H54 (cell line): ENCODE measurements around the gene MLF1.
A peak's percentile ranks its signal among the peaks of the same experiment; 100 is the strongest.

ENCODE experiments used
- DNase-seq: peaks from one replicate; pipeline ENCODE4 v3.0.0; 2011; ENCODE audit warnings: low spot score, mixed read lengths; ENCODE audit not compliant: insufficient read length
- FAIRE-seq: peaks from 3 replicates; lab custom pipeline; 2011; peaks lifted over from hg19 to GRCh38; lab: Jason Lieb, UNC
- POLR2A ChIP-seq: IDR thresholded peaks from 2 replicates; pipeline ENCODE4 v1.6.1; 2011; ENCODE audit warnings: low read depth, mild to moderate bottlenecking, low read length

Gene MLF1

GRCh38 chr3:158562674-158563073 is 8.3 kb upstream of the MLF1 start:
- DNase-seq (no peak), FAIRE-seq (no peak)
- TF ChIP-seq POLR2A, result no peak

GRCh38 chr3:158563076-158563475 is 7.9 kb upstream of the MLF1 start:
- FAIRE-seq (no peak), DNase-seq (no peak)
- TF ChIP-seq POLR2A, result no peak

DNA sequence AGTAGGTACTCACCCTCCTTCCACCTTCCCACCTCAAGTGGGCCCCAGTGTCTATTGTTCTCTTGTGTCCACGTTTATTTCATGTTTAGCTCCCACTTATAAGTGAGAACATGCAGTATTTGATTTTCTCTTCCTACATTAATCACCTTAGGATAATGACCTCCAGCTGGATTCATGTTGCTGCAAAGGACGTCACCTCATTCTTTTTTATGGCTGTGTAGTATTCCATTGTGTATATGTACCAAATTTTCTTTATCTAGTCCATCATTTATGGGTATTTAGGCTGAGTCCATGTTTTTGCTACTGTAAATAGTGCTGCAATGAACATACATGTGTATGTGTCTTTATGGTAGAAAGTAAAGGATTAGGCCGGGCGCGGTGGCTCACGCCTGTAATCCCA is 5.9 kb upstream of the MLF1 start:
- TF ChIP-seq POLR2A, result no peak
- FAIRE-seq, result no peak
- no peak for DNase-seq

- FAIRE-seq, result no peak
- no peak for DNase-seq
- TF ChIP-seq POLR2A, result no peak
Observed at GRCh38 chr3:158568784-158569183, 2.2 kb upstream of the MLF1 start.

DNA sequence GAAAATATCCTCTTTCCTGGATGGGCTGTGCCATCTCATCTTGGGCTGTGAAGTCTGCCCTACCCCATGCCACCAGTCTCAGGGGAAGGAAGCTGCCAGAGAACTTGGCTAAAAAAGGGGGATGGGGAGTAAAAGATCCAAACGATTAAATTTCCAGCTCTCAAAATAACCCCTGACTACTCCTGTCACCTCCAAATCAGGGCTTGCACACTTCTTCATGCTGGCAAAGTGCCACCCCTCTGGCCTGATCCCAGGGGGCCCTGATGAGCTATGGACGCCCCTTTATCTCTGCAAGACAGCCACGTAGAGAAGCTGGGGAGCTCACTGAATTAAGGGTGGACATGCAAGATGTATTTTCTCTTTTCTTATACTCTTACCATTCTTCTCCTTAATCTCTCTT is 1.2 kb upstream of the MLF1 start:
- no peak for FAIRE-seq
- DNase-seq, result no peak
- TF ChIP-seq POLR2A, result no peak

GRCh38 chr3:158571969-158572765 is 1.2 kb downstream of the MLF1 start:
- FAIRE-seq (no peak), DNase-seq (no peak)
- TF ChIP-seq POLR2A, result no peak

DNA sequence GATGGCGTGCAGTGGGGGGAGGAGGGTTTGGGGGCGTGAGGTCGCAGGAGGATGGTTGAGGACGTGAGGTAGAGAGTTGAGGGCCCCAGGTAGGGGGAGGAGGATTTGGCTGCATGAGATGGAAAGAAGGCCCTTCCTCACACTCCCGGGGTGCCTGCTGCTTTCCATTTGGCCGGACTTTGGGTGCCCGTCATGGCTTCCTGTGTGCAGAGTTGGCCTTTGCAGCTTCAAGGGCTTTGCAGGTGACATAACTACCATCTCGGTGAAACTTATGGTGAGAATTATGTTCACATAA is 1.7 kb downstream of the MLF1 start:
- no peak for TF ChIP-seq POLR2A
- FAIRE-seq (no peak), DNase-seq (no peak)

- no peak for TF ChIP-seq POLR2A
- FAIRE-seq (no peak), DNase-seq (no peak)
Observed at GRCh38 chr3:158573714-158574113, 2.7 kb downstream of the MLF1 start.

DNA sequence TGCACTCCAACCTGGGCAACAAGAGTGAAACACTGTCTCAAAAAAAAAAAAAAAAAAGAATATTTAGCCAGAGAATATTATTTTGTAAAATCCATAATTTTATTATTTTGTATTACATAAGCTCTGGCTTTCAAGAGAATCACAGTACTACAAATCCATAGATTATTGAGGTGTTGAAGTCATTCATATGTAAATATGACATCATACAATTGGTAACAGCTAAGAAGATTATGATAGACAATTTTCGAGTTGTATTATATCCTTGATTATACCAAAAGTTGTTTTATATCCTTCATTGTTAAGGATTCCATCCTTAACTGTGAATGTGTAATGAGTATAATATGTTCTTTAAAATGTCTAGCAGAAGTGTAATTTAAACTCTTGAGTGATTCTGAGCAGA is 3.7 kb downstream of the MLF1 start:
- FAIRE-seq, result no peak
- TF ChIP-seq POLR2A, result no peak
- DNase-seq, result no peak

GRCh38 chr3:158590223-158590622 is 19.2 kb downstream of the MLF1 start:
- no peak for DNase-seq
- peak; percentile 57 for FAIRE-seq
- TF ChIP-seq POLR2A, result no peak

DNA sequence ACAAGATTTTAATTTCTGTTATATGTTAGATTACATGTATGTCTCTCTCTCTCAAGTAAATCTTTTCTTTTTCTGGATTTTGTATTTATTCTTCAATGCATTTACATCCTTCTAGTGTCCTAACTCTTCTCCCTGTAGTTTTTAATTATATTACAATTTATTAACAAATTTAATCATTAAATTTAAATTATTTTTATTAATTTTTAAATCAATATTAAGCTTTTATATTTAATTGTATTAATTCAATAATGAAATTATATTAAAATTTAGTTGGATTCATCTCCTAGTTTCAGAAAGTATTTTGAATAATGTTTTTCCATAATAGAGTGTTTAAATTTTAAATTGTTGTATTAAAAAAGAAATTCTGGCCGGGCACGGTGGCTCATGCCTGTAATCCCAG is 29.8 kb downstream of the MLF1 start:
- FAIRE-seq (no peak), DNase-seq (no peak)
- no peak for TF ChIP-seq POLR2A

DNA sequence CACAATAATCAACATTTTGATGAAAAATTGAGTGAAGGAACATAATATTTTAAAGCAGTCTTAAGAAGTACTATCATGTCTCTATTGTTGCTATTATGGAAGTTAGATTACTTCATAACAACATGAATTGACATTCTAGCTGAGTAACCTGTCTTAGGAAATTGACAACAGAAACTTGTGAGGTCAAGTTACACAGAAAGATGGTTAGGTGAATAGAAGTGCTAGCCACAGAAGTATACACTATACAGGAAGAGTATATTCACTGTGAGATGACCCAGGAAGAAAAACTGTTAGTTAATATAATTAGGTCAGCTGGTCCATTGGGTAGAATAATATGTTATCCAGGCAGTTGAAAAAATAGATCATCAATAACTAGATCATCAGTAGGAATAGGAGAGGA is 31.2 kb downstream of the MLF1 start:
- TF ChIP-seq POLR2A, result no peak
- DNase-seq (no peak), FAIRE-seq (no peak)

DNA sequence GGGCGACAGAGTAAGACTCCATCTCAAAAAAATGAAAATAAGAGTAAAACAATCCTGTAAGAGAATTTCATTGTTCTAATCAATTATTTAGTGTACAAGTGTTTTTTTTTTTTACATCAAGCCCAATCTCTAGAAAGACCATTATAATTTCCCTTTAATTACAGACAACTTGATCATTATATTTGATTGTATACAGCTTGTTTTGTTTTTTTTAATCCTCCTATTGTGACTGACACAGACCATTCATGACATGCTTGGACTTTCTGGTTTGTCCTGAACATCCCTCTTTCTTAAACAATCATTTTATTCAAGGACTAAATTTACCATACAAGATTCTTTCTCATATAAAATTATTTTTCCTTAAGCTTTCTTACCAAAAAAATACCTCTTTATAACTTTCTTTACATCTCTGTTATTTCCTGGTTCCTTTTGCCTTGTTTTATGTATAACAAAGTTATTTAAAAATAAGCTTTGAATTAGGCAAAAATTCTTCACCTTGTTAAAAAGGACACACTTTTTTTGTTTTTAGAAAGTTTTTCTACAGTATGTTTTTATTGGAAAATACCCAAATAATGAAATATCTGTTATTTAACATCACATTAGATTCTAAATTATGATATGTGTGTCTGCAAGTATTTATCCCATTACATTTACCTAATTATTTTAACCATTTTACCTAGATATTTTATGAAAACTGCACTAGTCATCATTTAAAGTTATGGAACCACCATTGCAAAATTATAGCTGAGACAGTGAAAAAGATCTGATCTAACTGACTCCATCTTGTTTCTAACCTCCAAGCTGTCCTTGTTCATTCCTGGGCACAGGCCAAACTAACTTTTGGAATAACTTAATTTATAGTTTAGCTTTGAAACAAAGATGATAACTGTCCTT is 47.2 kb downstream of the MLF1 start:
- TF ChIP-seq POLR2A, result no peak
- FAIRE-seq, result no peak

GRCh38 chr3:158625881-158626280 is 54.9 kb downstream of the MLF1 start:
- DNase-seq, result no peak
- TF ChIP-seq POLR2A, result no peak
- no peak for FAIRE-seq

More for the DNA sequence above, 47.2 kb downstream of the MLF1 start:
- no peak for DNase-seq
